Stimulated activated CD8-positive, alpha-beta memory T cell treated with anti-CD3 and anti-CD28 coated beads, Interleukin-7, amount 100 ng/mL, for 48 hours (primary cell): ENCODE measurements around the gene BICRA.
"Not testable (repeated sequence)": the region's sequence is repeated elsewhere in the genome, so short reads cannot be mapped to it uniquely, and the experiment has no call there.

Experiments
- DNase-seq, 2 donors: peaks; one replicate each; pipeline ENCODE4 v3.0.0-alpha.2; 2020; ENCODE audit warnings: low read depth in 1 of 2; ENCODE audit errors: extremely low read depth in 1 of 2

The BICRA gene

DNA sequence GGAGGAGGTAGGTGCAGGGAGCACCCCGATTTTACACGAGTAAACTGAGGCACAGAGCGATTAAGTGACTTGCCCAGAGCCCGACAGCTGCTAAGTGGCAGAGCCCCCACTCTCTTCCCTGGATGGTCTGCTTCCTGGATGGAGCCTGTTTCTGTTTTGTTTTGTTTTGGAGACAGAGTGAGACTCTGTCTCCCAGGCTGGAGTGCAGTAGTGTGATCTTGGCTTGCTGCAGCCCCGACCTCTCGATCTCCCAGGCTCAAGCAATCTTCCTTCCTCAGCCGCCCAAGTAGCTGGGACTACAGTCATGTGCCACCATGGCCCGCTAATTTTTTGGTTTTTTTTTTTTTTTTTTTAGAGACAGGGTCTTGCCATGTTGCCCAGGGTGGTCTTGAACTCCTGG is 17.3 kb downstream of the BICRA start:
- no peak for DNase-seq

DNA sequence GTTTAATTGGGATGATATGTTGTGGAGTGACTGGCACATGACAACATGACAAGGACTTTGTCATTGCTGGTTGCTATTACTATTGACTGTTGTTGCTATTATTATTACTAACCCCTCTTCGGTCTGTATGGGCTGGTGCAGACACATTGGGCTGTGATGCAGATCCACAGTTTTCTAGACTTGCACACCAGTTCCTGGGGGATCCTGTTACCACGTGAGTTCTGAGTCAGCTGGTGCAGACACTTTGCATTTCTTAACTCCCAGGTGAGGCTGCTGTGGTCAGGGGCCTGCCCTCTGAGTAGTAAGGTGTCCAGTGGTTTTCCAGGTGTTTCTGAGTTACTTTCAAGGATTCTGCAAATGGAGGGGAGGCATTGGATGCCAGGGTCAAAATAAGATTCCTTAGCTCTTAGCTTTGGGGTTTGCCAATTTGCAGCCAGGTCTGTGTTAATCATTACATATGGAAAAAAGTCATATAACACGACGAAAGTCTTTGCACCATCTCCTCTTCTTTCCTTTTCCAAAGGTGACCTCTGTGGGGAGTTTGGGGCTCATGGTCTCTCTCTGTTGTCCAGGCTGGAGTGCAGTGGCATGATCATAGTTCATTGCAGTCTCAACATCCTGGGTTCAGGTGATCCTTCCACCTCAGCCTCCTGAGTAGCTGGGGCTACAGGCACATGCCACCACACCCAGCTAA is 19.3 kb downstream of the BICRA start:
- no peak for DNase-seq

DNA sequence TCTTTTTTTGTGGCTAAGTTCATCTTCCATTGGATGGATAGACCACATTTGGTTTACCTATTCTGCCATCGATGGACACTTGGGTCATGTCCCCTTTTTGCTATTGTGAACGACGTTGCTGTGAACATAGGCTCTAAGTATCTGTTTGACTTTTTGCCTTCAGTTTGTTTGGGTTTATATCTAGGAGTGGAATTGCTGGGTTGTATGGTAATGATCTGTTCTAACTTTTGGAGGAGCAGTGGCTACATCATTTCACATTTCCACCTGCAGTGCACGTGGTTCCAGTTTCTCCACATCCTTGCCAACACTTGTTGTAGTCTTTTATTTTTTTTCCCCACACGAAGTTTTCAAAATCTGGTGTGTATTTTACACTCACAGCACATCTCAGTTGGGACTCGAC is 21.7 kb downstream of the BICRA start:
- DNase-seq: no peak

DNA sequence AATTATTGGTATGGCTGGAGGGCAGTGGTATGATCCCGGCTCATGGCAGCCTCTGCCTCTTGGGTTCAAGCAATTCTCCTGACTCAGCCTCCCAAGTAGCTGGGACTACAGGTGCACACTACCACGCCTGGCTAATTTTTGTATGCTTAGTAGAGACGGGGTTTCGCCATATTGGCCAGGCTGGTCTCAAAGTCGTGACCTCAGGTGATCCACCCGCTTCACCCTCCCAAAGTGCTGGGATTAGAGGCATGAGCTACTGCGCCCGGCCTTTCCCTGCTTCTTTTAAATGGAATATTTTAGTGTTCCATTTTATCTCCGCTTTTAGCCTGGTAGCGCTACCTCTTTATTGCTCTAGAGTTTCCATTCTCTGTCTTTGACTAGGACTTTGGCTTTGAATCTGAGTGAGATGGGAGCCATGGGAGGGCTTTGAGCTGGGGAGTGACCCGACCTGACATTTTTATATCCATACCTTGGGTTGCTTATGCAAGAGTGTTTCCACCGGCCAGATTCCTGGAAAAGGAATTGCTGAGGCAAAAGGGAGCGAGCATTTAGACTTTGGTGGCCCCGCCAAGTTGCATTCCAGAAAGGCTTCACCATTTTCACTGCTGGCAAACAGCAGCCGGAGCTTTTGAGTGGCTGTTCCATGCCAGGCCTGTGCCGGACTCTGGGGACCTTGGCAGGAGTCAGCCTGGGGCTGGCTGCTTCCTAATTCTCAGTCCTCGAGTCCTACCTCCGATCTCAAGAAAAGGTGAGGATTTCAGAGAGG is 22.9 kb downstream of the BICRA start:
- no peak for DNase-seq

DNA sequence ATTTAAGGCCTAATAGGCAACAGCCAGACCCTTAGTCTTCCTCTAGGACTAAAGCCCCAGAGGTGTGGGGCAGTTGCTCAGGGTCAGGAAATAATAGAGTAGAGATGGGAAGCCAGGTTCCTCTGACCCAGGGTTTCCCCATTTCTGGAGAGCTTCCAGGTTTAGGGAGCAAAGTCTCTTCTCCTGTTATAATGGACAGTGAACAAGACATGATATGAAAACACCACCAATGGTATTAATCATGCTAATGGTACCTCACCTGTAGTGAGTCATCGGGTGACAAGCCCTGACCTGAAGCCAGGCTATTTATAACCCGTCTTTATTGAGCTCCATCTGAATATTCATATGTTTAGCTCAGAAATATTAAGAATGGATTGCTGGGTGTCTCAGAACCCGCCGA is 24.6 kb downstream of the BICRA start:
- DNase-seq: no peak

DNA sequence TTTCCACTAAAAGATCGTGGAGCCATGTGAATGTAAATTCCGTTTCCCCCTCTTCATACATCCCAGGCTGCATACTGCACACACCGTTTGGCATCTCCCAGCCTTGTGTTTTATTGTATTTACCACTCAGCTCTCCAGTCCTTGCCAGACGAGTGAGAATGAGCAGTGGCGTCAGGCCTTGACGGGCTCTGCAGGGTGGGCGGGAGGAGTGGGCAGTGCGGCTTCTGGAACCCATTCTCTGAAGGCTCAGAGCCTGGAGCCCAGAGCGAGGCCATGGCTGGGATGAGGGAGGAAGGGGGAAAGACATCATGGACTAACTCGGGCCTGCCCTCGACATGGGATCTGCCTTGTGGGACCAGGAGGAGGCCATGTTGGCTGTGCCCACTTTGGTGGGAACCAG is 25.1 kb downstream of the BICRA start:
- no peak for DNase-seq

DNA sequence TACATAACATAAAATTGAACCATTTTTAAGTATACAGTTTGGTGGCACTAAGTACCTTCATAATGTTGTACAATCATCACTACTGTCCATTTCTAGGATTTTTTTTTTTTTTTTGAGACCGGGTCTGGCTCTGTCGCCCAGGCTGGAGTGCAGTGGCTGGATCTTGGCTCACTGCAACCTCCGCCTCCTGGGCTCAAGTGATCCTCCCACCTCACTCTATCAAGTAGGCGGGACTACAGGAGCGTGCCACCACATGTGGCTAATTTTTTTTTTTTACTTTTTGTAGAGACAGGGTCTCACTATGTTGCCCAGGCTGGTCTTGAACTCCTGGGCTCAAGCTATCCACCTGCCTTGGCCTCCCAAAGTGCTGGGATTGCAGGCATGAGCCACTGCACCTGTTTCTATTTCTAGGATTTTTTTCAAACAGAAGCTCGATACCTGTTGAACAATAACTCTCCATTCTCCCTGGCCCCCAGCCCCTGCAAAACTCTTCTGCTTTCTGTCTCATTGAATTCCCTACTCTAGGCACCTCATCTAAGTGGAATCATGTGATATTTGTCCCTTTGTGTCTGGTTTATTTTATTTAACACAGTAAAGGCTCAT is 26.3 kb downstream of the BICRA start:
- not testable (repeated sequence) for DNase-seq

DNA sequence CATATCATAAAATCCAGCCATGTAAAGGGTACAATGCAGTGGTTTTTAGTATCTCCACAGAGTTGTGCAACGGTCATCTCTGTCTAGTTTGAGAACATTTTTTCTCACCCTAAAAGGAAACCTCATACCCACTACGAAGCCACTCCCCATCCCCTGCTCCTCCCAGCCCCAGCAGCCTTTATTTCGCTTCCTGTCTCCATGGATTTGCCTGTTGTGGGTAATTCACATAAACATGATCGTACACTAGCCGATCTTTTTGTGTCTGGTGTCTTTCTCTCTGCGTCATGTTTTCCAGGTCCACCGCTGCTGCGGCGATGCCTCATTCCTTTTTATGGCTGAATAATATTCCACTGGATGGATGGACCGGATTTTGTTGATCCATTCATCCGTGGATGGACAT is 28.6 kb downstream of the BICRA start:
- no peak for DNase-seq

DNA sequence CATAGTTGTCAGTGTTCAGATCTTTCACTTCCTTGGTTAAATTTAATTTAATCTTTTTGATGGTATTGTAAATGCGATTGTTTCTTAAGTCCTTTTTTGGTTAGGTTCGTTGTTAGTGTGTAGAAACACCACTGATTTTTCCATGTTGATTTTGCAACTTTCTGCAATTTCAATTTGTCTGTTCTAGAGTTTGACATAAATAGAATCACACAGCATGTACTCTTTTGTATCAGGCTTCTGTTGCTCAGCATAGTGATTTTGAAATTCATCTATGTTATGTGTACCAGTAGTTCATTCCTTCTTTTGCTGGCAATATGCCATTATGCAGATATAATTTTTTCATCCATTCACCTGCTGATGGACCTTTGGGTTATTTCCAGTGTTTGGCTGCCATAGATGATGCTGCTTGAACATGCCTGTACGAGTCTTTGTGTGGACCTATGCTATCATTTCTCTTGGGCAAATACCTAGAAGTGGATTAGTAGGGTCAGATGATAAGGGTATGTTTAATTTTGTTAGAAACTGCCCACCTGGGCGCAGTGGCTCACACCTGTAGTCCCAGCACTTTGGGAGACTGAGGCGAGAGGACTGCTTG is 33.1 kb downstream of the BICRA start:
- DNase-seq: no peak

DNA sequence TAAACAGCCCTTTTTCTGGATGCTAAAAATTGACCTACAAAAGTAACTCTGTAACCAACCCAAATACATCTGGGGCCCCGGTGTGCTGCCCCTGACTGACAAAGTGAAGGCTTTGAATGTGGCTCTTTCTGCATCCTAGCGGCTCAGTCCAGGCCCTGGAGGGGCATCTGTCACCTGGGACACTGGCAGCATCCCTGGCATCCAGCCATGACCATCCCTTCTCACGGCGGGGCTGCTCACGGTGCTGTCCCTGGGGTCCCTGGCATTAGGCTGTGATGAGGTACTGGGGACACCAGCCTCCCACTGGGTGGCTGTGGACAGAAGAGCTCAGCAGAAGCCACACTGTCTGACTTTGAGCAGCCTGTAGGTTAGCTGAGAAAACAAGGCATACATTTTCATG is 34.3 kb downstream of the BICRA start:
- no peak for DNase-seq

DNA sequence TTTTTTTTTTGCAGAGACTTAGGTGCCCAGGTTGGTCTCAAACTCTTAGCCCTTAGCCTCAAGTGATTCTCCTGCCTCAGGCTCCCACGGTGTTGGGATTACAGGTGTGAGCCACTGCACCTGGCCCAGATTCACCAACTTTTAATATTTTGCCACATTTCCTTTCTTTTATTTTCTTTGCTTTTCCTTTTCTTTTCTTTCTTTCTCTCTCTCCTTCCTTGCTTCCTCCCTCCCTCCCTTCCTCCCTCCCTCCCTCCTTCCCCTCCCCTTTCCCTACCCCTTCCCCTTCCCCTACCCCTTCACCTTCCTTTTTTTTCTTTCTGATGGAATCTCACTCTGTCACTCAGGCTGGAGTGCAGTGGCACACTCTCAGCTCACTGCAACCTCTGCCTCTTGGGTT is 35.3 kb downstream of the BICRA start:
- no peak for DNase-seq

DNA sequence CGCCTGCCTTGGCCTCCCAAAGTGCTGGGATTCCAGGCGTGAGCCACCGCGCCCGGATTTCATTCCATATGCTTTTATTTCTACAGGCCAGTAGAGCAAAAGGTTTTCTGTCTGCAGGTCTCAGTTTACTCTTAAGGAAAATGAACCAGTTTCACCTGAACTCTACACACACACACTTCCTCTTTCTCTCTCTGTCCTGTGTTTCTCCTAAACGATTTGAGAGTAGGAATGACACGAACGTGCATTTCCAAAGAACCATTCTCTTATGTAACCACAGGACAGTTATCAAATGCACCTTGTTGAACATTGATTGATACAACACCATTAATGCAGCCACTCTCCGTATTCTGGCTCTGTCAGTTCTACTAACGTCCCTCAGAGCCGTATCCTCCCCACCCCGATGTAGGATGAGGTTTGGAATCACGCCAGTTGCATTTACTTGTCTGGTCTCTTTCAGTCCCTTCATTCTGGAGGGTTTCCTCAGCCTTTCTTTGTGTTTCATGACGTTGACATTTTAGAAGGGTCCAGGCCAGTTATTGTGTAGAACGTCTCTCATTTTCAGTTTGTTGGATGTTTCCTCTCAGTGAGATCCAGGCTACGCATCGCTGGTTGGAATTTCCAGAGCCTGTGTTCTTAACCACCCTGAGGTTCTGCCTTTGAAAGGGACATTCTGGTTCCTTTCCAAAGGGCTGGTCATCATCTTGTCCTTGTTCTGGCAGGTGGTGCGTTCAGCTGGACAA is 36.0 kb downstream of the BICRA start:
- DNase-seq: no peak

DNA sequence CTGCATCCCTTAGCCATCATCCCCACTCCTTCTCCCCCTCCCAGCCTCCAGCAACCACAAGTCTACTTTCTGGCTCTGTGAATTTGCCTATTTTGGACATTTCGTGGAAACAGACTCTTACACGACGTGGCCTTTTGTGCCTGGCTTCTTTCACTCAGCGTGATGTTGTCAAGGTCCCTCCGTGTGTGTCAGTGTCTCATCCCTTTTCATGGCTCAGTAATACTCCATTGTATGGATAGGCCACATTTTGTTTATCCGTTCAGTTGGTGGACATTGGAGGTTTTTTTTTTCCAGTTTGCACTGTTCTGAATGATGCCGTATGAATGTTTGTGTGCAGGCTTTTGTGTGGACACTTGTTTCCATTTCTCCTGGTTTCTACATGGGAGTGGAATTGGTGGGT is 38.0 kb downstream of the BICRA start:
- DNase-seq: no peak

DNA sequence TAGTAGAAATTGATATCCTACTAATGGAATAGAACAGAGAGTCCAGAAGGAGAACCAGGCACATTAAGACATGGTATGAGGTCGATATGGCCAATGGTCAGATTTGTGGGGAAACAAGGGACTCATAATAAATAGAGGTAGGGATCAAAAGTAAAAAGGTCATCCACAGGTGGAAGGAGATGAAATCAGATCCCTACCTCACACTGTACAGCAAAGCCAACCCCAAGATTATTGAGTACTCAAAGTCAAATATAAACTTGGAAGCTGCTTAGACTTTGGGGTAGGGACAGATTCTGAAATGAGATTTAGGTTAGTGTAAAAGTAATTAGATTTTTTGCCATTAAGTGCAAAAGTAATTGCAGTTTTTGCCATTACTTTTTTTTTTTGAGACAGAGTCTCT is 40.7 kb downstream of the BICRA start:
- DNase-seq: no peak

DNA sequence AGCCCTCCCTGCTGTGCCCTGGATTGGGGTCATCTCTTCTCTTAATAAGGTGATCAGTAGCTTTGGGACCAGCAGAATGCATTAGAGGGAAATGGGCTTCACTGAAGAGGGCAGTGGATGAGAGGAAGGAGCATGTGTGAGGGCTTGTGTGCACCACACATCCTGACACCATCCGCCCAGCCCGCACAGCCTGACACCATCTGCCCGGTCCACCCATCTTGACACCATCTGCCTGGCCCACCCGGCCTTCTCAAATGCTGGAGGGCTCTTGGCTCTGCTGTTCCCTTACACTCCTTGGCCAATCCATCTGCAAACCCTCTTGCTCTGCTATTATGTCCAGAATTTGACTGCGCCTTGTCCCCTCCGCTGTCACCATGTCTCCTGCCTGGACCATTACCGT is 41.8 kb downstream of the BICRA start:
- DNase-seq: no peak

DNA sequence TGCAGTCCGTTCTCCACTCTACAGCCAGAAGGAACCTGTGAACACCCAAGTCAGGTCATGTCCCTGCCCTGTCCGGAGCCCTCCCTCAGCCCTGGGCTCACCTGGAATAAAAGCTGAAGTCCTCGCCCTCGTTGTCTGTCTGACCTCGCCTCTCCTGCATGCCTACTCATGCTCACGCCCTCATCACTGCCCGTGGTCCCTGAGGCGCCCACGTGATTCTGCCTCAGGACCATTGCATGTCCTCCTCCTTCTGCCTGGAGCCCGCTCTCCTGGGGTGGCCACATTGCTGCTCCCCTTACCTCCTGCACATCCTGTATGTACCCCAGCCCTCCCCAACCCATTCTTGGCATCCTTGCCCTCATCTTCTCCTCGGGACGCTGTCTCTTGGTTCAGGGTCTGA is 42.2 kb downstream of the BICRA start:
- DNase-seq: no peak

DNA sequence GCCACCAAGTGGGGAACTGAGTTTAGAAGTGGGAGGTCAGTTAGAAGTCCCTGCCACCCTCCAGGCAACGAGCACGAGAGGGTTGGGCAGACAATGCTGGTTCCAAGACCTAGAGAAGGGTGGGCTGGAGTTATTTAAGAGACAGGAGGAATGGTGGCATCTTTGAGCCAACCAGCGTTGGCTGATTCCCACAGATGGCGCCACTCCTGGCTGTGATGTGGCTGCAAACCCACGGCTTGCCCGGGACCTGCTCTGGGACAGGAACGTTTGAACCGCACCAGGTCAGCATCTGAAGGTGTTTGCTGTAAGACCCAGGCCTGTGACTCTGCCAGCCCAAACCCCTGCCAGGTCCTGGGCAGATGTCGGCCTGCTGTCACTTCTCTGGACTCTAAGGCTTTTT is 42.8 kb downstream of the BICRA start:
- DNase-seq: no peak

DNA sequence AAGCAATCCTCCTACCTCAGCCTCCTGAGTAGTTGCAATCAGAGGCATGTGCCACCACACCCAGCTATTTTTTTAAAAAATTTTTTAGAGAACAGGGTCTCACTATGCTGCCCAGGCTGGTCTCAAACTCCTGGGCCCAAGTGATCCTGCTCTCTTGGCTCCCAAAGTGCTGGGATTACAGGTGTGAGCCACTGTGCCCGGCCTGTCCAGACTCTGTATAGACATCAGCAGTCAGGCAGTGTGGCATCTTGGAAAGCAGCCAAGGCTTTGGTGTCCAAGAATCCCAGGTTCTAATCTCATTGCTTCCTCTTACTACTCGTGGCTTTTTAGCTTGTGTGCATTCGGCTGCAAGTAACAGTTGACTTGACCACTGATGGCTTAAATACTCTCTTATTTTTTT is 43.4 kb downstream of the BICRA start:
- no peak for DNase-seq

DNA sequence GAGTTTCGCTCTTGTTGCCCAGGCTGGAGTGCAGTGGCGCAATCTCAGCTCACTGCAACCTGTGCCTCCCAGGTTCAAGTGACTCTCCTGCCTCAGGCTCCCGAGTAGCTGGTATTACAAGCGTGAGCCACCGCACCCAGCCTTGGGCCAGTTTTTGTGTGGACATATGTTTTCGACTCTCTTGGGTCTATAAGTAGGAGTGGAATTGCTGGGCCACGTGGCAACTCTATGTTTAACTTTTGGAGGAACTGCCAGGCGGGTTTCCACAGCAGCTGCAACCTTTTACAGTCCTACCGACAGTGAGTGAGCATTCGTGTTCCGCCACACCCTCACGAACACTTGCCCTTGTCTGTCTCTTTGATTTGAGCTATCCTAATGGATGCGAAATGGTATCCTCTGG is 44.9 kb downstream of the BICRA start:
- DNase-seq: no peak

DNA sequence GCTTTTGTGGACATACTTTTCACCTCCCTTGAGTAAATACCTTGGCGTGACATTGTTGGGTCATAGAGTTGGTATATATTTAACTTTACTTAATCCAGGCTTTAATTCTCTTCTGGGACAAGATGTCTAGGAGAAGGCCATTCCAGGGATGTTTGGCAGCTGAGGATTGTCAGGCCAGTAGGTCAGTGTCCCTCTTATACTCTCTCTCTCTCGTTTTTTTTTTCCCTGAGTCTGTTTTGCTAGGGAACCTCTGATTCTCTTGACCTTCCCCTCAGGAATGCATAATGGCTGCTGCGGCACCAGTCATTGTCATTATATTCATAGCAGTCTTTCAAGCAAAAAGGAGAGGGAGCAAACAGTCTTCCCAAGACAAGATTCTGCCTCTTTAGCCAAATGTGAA is 48.8 kb downstream of the BICRA start:
- no peak for DNase-seq
